ENCODE data around the gene LONRF3. TPM values are rescaled to one million over a fixed set of nuclear protein-coding genes. Genes with fewer than 3 reads are reported as not detected.

The LONRF3 gene
- total and polyA plus RNA-seq, 4 donors: 2.0 to 26.7 (median 5.8) TPM

- Histone ChIP-seq H3K4me3 (ENCODE audit: low read depth in 1 of 3, low read length in 3 of 3) (no peak overlapping the region), H3K36me3 (ENCODE audit: control insufficient read depth in 4 of 4, insufficient read depth in 3 of 4, low read depth in 1 of 4, low read length in 3 of 4) (no peaks in the 10 kb centered on the region), H3K9me3 (ENCODE audit: control insufficient read depth in 4 of 4, low read length in 3 of 4) (no peaks in the 10 kb centered on the region), H3K27me3 (ENCODE audit: control insufficient read depth in 4 of 4, insufficient read depth in 4 of 4, low read length in 3 of 4) (no peaks in the 10 kb centered on the region), H3K4me1 (ENCODE audit: control insufficient read depth in 4 of 4, insufficient read depth in 4 of 4, low read length in 3 of 4) (peaks cover 0 to 3% (median 0%) of the 10 kb centered on the region in 4 donors), H3K27ac (ENCODE audit: low read depth in 1 of 2, low read length in 2 of 2) (no peak overlapping the region), H3K9ac (ENCODE audit: low read depth in 1 of 2, low read length in 2 of 2) (no peak overlapping the region)
- 90% methylated on average over 3 of the region's 3 CpGs for WGBS
- TF ChIP-seq MAX (IDR thresholded peaks at IDR 0.05): no peak
- no peak for TF ChIP-seq FOXA2 (IDR thresholded peaks at IDR 0.05)
- no peak for TF ChIP-seq HNF4A (conservative IDR thresholded peaks at IDR 0.05)
- no peak for TF ChIP-seq GABPA (IDR thresholded peaks at IDR 0.05 in 1 of 2, conservative IDR thresholded peaks at IDR 0.05 in 1 of 2)
- no peak for TF ChIP-seq HNF4G (IDR thresholded peaks at IDR 0.05)
- TF ChIP-seq ZBTB33 (IDR thresholded peaks at IDR 0.05): no peak
- TF ChIP-seq JUND (IDR thresholded peaks at IDR 0.05): no peak
- no peak for TF ChIP-seq EGR1 (IDR thresholded peaks at IDR 0.05; ENCODE audit: low read depth in 2 of 2)
- no peak for TF ChIP-seq CTCF (IDR thresholded peaks at IDR 0.05; ENCODE audit: low read depth, low read length, missing input control)
- no peak for TF ChIP-seq REST (IDR thresholded peaks at IDR 0.05)
- TF ChIP-seq YY1 (IDR thresholded peaks at IDR 0.05): no peak
- DNase-seq (ENCODE audit: low spot score): no peak
Measured at GRCh38 chrX:119042040-119042439, 67.6 kb downstream of the LONRF3 start.

GRCh38 chrX:119042996-119043395 is 68.6 kb downstream of the LONRF3 start:
- no peaks in the 10 kb centered on the region for H3K27me3 ChIP-seq (ENCODE audit: control insufficient read depth in 4 of 4, insufficient read depth in 4 of 4, low read length in 3 of 4)
- WGBS: 88% methylated on average over 1 of the region's 1 CpG
- no peaks in the 10 kb centered on the region for H3K9me3 ChIP-seq (ENCODE audit: control insufficient read depth in 4 of 4, low read length in 3 of 4)
- H3K9ac ChIP-seq (ENCODE audit: low read depth in 1 of 2, low read length in 2 of 2): no peak overlapping the region
- no peaks in the 10 kb centered on the region for H3K36me3 ChIP-seq (ENCODE audit: control insufficient read depth in 4 of 4, insufficient read depth in 3 of 4, low read depth in 1 of 4, low read length in 3 of 4)
- TF ChIP-seq YY1 (IDR thresholded peaks at IDR 0.05): no peak
- no peak for TF ChIP-seq MAX (IDR thresholded peaks at IDR 0.05)
- no peak for TF ChIP-seq TAF1 (conservative IDR thresholded peaks at IDR 0.05)
- no peak for TF ChIP-seq RAD21 (IDR thresholded peaks at IDR 0.05)
- no peak for TF ChIP-seq ZBTB33 (IDR thresholded peaks at IDR 0.05)
- no peak for TF ChIP-seq FOXA2 (IDR thresholded peaks at IDR 0.05)
- no peak for TF ChIP-seq JUND (IDR thresholded peaks at IDR 0.05)
- no peak for TF ChIP-seq GABPA (IDR thresholded peaks at IDR 0.05 in 1 of 2, conservative IDR thresholded peaks at IDR 0.05 in 1 of 2)
- no peak for TF ChIP-seq FOXA1 (IDR thresholded peaks at IDR 0.05)
- peaks cover 0 to 3% (median 0%) of the 10 kb centered on the region in 4 donors for H3K4me1 ChIP-seq (ENCODE audit: control insufficient read depth in 4 of 4, insufficient read depth in 4 of 4, low read length in 3 of 4)
- H3K4me3 ChIP-seq (ENCODE audit: low read depth in 1 of 3, low read length in 3 of 3): no peak overlapping the region
- no peak overlapping the region for H3K27ac ChIP-seq (ENCODE audit: low read depth in 1 of 2, low read length in 2 of 2)
- no peak for DNase-seq (ENCODE audit: low spot score)

Data from liver (tissue), 9 donors.